ENCODE measurements around the gene LRRK1. TPM values are rescaled to one million over a fixed set of nuclear protein-coding genes. Genes with fewer than 3 reads are reported as not detected.

LRRK1 gene
- total RNA-seq, 1 donor from 2014 or later, result 3.0 TPM

DNA sequence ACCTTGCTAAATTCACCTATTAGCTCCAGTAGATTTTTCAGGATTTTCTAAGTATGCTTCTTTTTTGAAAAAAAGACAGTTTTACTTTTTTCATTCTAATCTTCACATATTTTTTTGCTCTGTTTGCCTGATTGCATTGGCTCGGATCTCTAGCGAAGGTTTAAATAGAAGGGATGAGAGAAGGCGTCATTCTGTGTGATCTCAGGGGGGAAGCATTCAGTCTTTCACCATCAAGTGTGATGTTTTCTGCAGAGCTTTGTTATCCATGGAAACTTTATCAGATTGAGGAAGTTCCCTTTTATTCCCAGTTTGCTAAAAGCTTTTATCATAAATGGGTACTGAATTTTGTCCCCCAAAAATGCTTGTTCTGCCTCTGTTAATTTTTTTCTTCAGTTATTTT is 120.3 kb downstream of the LRRK1 start:
- no peak for DNase-seq
- H3K9me3 ChIP-seq (replicated peaks), result peaks cover 37% of the 10 kb centered on the region
- no peak overlapping the region for H3K27ac ChIP-seq (replicated peaks)
- TF ChIP-seq, protein P1, sequence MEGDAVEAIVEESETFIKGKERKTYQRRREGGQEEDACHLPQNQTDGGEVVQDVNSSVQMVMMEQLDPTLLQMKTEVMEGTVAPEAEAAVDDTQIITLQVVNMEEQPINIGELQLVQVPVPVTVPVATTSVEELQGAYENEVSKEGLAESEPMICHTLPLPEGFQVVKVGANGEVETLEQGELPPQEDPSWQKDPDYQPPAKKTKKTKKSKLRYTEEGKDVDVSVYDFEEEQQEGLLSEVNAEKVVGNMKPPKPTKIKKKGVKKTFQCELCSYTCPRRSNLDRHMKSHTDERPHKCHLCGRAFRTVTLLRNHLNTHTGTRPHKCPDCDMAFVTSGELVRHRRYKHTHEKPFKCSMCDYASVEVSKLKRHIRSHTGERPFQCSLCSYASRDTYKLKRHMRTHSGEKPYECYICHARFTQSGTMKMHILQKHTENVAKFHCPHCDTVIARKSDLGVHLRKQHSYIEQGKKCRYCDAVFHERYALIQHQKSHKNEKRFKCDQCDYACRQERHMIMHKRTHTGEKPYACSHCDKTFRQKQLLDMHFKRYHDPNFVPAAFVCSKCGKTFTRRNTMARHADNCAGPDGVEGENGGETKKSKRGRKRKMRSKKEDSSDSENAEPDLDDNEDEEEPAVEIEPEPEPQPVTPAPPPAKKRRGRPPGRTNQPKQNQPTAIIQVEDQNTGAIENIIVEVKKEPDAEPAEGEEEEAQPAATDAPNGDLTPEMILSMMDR (IDR thresholded peaks at IDR 0.05; ENCODE audit: borderline replicate concordance), result no peak
- intact Hi-C loops (cut with micrococcal nuclease), result no loop called here
- H3K36me3 ChIP-seq, result peaks cover 2% of the 10 kb centered on the region
- H3K4me3 ChIP-seq, result no peak overlapping the region
- H3K27me3 ChIP-seq (ENCODE audit: low read depth), result no peaks in the 10 kb centered on the region
- peaks cover 3% of the 10 kb centered on the region for H3K4me1 ChIP-seq

DNA sequence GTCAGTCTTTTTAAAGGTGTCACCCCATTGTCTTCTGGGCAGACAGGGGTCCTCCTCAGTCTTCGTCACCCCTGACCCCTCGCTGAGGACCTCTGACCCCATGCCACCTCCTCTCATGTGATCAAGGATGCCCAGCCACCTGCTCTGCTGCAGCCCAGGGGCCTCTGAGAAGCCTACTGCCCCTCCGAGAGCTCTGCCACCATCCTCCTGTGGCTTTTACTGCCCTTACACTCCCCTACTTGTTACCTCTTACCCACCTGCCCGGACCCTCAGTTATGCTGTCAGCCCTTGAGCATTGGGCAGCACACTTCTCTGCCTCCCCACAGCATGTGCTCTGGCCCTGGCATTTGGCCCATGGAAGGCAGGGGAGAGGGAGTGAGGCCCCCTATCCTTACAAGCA is 123.2 kb downstream of the LRRK1 start:
- H3K27me3 ChIP-seq (ENCODE audit: low read depth), result no peaks in the 10 kb centered on the region
- no peak overlapping the region for H3K4me3 ChIP-seq
- no peak overlapping the region for H3K27ac ChIP-seq (replicated peaks)
- intact Hi-C loops (cut with micrococcal nuclease), result no loop called here
- H3K4me1 ChIP-seq, result peaks cover 17% of the 10 kb centered on the region
- H3K36me3 ChIP-seq, result no peaks in the 10 kb centered on the region
- peaks cover 11% of the 10 kb centered on the region for H3K9me3 ChIP-seq (replicated peaks)
- TF ChIP-seq, protein P1 (IDR thresholded peaks at IDR 0.05; ENCODE audit: borderline replicate concordance), result no peak
- no peak for DNase-seq

DNA sequence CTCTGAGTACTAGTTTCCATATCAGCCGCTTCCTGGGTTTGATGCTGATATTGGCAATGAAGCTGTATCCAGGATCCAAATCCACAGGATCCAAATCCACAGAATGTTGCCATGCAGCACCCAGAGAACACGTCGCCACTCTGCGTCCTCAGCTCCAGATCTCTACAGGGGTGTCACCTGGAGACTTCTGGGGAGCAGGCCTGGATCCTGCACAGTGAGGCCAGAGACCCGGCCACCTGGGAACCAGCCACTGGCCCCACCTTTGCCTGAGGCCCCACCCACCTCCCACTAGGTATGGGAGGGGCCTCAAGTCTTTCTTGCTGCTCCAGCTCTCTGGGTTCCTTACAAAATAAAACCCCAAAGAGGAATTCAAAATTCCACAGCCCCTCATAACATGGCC is 123.9 kb downstream of the LRRK1 start:
- DNase-seq, result no peak
- H3K36me3 ChIP-seq, result no peaks in the 10 kb centered on the region
- no peak overlapping the region for H3K27ac ChIP-seq (replicated peaks)
- H3K4me3 ChIP-seq, result no peak overlapping the region
- peaks cover 11% of the 10 kb centered on the region for H3K9me3 ChIP-seq (replicated peaks)
- H3K27me3 ChIP-seq (ENCODE audit: low read depth), result no peaks in the 10 kb centered on the region
- TF ChIP-seq, protein P1 (IDR thresholded peaks at IDR 0.05; ENCODE audit: borderline replicate concordance), result no peak
- H3K4me1 ChIP-seq, result peaks cover 19% of the 10 kb centered on the region
- intact Hi-C loops (cut with micrococcal nuclease), result no loop called here

DNA sequence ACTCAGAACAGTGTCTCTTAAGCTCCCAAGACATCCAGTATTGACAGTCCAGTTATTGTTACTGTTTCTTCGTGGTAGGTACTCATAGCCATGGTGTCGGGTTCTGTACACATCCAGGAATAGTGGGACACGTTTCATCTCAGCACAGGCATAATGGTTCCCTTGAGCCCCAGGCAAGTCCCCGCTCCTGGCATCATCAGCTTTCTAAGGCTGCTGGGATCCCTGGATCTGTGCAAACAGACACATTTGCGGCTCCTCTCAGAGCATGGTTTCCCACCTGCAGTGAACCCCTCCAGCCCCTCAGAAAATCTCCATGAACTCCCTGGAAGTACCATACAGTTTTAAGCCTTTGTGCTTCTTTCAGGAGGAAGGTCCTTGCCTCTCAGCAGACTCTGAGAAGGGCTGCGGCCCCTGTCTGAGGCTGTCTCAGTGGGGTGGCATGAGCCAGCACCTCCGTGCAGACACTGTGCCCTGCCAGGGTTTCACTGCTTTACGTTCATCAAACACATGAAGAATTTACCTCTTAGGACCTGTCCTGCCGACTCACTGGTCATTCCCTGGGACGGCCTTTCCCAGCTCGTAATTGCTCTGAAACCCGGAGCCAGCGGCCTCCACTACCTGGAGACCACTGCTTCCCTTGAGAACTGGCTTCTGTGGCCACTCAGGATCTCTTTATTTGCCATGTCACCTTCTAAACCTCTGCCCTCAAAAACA is 124.9 kb downstream of the LRRK1 start:
- DNase-seq, result no peak
- H3K27ac ChIP-seq (replicated peaks), result peak overlapping the region; percentile 77

DNA sequence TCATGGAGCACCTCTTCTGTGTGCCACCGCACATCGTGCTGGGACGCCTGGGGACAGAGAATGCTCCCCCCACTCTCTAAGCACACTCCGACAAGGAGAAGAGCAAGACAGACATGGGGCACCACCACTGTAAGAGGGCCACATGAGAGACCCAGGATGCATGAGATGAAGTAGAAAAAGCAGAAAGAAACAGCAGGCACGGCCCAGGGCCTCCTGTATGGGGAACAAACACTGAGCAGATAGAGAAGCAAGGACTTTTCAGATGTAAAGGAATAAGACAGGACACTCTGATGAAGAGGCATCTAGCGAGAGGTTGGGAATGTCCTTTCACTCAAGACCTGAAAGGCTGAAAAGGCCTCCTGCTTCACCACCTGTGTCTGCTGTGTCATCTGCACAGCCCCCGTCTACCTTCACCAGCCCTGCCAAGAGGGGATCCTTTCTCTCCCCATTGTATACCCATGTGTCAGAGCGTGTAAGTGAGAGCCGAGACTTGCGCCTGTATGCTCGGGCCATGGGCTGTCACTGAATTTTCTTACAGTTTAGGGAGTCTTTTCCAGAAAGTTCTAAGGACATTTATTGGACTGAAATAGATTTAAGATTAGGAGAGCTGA is 125.6 kb downstream of the LRRK1 start:
- H3K4me1 ChIP-seq, result peaks cover 26% of the 10 kb centered on the region
- intact Hi-C loops (cut with micrococcal nuclease), result no loop called here
- TF ChIP-seq, protein P1 (IDR thresholded peaks at IDR 0.05; ENCODE audit: borderline replicate concordance), result no peak
- peaks cover 11% of the 10 kb centered on the region for H3K9me3 ChIP-seq (replicated peaks)
- no peak overlapping the region for H3K4me3 ChIP-seq
- no peak for DNase-seq
- no peaks in the 10 kb centered on the region for H3K36me3 ChIP-seq
- H3K27ac ChIP-seq (replicated peaks), result peak overlapping the region; percentile 77
- H3K27me3 ChIP-seq (ENCODE audit: low read depth), result no peaks in the 10 kb centered on the region

More for the DNA sequence above, 124.9 kb downstream of the LRRK1 start:
- Histone ChIP-seq H3K4me1 (peaks cover 26% of the 10 kb centered on the region), H3K36me3 (no peaks in the 10 kb centered on the region), H3K27me3 (ENCODE audit: low read depth) (no peaks in the 10 kb centered on the region), H3K4me3 (no peak overlapping the region), H3K9me3 (replicated peaks) (peaks cover 11% of the 10 kb centered on the region)
- intact Hi-C loops (cut with micrococcal nuclease), result no loop called here
- TF ChIP-seq, protein P1 (IDR thresholded peaks at IDR 0.05; ENCODE audit: borderline replicate concordance), result no peak
